GM19240 (cell line): ENCODE results near the gene KIF3B.
"Not testable (repeated sequence)": the region's sequence is repeated elsewhere in the genome, so short reads cannot be mapped to it uniquely, and the experiment has no call there.

Source experiments
- DNase-seq: peaks from one replicate; pipeline ENCODE4 v3.0.0; 2011; ENCODE audit warnings: low spot score; ENCODE audit not compliant: insufficient read length

The KIF3B gene

DNA sequence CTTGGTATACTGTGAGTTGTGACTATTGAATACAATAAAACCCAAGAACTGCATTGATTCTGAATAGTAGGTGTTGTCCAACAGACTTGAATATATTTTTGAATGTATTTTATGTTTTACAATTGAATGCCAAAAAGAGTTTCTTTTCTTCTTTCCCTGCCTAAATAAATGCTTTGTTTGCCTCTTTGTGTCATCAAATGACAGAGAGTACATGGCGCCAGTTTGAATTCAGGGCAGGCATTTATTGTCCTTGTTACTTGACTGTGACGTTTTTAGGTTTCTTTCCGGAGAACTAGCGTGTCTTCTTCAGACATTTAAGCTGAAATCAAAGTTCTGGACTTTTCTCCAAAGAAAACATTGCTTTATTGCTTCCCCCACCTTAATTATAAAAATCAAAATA, 16.6 kb downstream of the KIF3B start:
- no peak for DNase-seq

DNA sequence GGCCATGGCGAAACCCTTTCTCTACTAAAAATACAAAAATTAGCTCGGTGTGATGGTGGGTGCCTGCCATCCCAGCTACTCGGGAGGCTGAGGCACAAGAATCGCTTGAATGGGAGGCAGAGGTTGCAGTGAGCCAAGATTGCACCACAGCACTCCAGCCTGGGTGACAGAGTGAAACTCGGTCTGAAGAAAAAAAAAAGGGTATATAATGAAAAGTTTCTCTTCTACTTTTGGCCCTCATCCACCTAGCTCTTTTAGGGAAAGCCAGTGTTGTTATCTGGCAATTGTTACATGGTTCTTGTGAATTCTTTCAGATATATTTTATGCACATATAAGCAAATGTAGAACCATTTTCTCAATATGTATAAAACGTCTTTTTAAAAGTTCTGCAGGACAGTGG, 19.0 kb downstream of the KIF3B start:
- no peak for DNase-seq

DNA sequence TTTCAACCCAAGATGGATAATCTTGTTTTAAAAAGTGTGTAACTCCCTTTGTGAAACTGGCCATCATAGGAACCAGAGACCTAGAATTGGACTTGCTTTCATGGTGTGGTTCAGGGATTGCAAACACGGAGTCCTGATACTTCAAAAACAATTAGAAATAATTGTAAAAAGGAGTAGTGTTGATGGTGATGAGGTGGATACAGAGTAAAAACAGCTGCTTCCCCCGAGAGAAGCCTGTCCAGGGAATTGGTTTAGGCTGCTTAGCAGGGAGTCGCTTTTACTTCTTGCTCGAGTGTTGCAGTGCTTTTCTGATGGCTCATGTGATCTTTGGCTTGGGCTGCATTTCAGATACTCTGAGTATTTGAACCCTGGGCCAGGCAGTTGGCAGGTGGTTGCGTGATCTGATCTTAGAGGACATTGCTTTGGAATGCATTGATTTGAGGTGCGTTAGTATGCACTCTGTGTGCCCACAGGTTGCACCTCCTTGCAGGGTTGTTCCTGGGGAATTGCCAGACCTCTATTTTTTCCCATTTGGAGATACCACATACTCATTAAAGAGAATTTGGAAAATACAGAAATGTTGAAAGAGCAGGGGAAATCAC, 19.5 kb downstream of the KIF3B start:
- DNase-seq = no peak

DNA sequence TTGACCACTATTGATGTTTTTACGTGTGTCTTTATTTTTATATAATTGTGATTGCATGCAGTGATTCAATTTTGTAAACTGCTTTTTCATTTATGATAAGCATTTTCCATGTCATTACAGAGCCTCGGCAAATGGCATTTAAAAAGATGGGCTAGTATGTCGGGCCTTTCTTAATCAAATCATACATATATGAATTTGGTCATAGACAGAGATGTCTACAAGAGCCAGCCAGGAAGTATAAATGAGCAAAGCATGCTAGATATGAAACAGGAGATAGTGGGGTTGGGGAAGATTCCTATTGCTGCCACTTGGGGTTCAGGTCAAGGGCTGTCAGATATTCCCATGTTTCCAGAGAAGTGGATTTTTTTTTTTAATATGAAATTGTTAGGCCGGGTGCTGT, 20.0 kb downstream of the KIF3B start:
- no peak for DNase-seq

DNA sequence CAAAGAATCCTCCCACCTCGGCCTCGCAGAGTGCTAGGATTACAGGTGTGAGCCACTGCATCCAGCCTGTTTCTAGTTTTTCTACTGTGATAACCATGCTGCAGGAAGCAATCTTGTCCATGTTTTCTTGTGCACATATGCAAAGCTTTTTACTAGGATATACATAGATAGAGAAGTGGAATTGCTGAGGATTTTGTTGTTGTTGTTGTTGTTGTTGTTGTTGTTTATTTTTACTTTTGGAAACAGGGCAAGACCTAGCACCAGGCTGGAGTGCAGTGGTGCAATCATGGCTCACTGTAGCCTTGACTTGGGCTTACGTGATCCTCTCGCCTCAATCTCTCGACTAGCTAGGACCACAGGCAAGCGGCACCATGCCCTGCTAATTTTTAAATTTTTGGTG, 23.2 kb downstream of the KIF3B start:
- no peak for DNase-seq

DNA sequence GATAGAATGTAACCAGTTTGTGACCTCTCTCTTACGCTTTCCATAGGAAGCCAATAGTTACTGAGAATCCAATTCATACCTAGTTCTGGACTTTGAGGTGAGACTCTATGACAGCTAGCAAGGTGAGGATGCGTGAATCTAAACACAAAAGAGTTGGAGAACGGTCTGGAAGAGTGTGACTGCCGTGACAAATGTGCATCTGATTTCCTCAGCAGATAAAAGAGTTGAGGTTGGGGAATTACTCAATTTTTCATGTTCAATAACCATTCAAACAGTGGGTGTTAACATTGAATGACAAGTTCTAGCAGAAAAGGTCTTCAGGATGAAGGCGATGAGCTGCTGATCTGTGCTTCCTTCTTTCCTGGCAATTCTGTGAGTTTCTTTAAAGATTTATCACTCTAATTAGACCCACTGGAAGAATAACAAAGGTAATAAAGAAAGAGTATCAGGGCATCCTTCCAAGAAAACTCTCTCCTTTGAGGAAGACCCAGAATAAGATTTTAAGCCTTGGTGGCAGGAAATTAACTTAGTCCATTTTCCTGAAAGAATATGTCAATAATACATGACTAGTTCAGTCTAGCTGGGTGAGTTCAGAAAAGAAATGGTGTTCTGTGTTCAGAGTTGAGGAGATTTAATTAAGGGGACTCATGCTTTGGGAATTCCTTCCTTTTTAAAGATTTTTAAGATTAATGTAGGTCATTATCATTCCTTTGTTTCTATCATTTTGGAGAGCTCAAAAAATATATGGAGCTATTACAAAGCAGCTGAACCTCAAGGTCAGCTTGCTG, 24.5 kb downstream of the KIF3B start:
- no peak for DNase-seq

DNA sequence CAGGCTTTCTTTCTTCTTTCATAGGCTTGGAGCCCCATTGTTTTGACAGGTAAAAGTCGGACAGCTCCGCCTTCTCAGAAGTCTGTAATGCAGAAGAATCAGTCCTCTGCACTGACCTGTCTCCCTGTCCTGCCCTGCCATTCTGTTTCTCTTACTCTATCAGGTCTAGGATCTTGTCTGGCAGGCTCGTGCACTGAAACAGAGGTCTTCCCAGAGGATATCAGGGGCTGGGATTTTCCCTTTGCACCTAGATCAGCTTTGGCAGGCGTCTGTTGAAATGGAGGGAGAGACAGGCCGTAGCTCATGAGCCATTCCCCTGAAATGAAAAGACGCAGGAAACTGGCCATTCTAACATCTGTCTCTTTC, 25.0 kb downstream of the KIF3B start:
- DNase-seq = no peak

DNA sequence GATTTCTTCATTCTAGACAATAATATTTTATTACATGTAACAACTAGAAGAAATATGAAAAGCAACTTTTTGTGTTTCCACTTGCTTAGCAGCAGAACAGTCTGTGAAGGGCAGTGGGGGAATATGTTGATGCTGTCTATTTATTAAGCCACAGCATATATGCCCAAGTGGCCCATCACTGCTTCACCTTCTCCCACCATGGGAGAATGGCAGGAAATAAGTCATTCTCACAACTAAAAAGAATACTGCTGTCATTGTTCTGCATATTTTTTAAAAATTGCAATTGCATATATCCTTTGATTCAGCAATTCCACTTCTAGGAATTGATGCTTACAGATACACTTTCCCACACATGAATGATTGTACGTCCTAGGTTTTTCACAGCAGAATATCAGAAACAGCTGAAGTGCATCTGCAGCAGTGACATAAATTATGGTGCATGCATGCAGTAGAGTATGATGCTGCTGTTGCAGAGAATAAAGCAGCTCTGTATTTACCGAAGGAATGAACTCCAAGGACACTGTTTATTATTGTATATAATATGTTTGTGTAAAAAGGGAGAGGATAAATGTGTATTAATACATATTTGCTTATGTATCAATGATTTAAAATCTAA, 26.8 kb downstream of the KIF3B start:
- DNase-seq = no peak

DNA sequence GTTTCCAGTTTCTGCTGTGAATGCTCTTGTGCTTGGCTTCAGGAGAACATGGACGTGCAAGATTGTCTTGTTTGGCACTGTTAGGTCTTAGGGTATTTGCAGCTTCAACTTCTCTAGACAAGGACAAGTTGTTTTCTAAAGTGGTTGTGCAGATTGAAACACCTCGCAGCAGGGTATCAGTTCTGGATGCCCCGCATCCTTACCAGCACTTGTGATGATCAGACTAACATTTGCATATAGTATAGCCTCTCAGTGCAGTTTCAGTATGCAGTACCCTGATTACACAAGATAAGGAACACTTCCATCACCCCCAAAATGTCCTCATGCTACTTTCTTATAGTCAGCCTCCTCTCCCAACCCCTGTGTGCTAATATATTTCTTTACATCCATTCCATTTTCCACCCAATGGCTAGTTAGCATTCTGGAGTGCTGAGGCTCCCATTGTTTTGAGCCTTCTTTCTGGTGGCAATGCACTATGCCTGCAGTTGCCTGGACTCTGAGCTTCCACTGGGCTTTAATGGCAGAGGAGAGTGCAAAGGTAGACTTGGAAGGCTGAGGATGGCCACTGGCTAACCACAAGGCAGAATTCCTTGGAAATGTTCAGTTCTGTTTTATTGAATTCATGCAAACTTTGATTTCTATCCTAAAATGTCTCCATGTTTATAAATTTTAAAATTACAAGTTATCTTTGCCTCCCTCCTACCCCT, 35.4 kb downstream of the KIF3B start:
- DNase-seq = no peak

DNA sequence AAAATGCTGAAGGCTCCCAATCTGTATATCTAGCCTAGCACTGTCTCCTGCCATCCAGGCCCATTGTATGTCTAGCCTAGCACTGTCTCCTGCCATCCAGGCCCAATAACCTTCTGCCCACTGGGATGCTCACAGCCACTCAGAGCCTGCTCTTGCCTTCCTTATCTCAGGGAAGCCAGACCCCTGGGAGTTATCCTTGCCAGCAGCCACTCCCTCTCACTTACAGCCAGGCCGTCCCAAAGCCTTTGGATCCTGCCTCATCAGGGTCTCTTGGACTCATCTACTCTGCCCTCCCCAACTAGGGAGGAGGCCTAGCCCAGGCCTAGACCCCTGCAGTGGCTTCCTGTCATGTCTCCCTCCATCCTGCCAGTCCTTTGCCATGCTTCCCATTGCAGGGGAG, 37.3 kb downstream of the KIF3B start:
- no peak for DNase-seq

DNA sequence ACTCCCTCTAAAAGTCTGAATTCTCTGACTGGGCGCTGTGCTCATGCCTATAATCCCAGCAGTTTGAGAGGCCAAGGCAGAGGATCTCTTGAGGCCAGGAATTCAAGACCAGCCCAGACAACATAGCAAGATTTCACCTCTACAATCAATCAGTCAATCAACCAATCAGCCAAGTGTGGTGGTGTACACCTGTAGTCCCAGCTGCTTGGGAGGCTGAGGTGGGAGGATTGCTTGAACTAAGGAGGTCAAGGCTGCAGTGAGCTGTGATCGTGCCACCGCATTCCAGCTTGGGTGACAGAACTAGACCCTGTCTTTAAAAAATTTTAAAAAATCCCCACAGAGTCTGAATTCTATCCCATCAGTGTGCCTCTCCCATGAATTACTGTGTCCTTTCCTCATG, 37.9 kb downstream of the KIF3B start:
- DNase-seq = no peak

DNA sequence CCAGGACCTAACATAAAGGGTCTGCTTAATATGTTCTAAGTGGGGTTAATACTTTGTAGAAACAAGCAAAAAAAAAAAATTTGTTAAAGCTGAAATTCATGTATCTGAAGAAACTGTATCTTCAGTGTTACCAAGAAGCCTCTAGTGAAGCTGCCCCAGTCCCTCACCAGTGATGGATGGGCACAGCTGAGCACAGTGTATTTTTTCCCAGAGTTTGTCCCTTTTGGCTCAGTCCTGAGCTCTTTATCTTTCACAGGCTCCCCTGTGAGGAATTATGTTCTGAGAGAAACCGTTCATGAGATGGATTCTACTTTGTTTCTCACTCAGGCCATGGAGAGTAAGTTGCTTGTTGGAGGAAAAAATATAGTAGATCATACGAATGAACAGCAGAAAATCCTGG, 38.4 kb downstream of the KIF3B start:
- no peak for DNase-seq

DNA sequence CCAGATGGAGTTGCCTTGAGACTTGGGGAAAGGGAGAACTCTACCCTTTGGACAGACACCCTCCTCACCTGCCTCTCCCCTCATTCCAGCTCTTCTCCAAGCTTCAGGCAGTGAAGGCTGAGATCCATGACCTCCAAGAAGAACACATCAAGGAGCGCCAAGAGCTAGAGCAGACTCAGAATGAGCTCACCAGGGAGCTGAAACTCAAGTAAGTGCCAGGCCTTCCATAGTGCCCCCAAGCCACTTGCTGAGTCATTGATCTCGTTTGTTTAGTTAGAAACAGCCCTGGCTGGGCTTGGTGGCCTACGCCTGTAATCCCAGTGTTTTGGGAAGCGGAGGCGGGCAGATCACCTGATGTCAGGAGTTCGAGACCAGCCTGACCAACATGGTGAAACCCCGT, 39.2 kb downstream of the KIF3B start:
- DNase-seq = no peak

DNA sequence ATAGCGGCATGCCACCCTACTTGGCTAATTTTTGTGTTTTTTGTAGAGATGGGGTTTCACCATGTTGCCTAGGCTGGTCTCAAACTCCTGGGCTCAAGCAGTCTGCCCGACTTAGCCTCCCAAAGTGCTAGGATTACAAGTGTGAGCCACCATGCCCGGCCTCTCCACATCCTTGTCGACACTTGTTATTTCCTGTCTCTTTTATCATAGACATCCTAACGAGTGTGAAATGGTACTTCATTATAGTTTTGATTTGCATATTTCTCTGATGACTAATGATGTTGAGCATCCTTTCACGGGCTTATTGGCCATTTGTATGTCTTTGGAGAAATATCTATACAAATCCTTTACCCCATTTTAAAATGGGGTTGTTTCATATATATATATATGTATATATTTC, 41.6 kb downstream of the KIF3B start:
- DNase-seq = no peak

DNA sequence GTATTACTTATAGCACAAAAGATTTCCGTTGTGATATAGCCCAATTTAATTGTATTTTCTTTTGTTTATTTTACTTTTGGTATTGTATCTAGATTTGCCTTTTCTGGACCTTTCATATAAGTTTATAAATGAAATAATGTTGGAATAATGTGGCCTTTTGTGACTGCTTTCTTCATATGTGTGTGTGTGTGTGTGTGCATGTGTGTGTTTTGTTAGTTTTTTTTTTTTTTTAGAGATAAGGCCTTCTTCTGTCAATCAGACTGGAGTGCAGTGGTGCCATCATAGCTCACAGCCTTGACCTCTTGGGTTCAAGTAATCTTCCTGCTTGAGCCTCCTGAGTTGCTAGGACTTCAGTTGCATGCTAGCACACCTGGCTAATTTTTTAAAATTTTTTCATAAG, 42.9 kb downstream of the KIF3B start:
- no peak for DNase-seq

DNA sequence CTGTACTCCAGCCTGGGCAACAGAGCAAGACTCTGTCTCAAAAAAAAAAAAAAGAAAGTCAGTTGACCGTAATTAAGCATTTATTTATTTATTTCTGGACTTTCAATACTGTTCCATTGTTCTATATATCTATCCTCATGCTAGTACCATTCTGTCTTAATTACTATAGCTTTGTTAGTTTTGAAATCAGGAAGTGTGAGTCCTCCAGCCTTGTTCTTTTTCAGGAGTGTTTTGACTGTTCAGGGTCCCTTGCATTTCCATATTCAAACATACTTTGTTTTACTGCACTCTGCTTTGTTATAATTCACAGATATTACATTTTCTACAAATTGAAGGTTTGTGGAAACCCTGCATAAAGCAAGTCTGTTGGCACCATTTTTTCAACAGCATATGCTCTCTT, 43.9 kb downstream of the KIF3B start:
- no peak for DNase-seq

DNA sequence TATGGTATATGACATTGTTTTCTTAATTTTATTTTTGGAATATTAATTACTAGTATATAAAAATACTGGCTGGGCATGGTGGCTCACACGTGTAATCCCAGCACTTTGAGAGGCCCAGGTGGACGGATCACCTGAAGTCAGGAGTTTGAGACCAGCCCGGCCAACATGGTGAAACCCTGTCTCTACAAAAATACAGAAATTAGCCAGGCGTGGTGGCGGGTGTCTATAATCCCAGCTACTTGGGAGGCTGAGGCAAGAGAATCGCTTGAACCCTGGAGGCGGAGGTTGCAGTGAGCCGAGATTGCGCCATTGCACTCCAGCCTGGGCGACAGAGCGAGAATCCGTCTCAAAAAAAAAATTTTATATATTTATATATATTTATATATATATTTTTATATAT, 44.8 kb downstream of the KIF3B start:
- DNase-seq = not testable (repeated sequence)

DNA sequence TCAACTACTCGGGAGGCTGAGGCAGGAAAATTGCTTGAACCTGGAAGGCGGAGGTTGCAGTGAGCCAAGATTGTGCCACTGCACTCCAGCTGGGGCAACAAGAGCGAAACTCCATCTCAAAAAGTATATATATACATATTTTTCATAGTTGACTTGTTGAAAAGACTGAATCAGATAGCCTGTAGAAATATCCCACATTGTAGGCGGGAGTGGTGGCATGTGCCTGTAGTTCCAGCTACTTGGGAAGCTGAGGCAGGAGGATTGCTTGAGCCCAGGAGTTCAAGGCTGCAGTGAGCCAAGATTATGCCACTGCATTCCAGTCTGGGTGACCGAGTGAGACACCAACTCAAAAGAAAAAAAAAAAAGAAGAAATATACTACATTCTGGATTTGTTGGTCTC, 46.3 kb downstream of the KIF3B start:
- not testable (repeated sequence) for DNase-seq

DNA sequence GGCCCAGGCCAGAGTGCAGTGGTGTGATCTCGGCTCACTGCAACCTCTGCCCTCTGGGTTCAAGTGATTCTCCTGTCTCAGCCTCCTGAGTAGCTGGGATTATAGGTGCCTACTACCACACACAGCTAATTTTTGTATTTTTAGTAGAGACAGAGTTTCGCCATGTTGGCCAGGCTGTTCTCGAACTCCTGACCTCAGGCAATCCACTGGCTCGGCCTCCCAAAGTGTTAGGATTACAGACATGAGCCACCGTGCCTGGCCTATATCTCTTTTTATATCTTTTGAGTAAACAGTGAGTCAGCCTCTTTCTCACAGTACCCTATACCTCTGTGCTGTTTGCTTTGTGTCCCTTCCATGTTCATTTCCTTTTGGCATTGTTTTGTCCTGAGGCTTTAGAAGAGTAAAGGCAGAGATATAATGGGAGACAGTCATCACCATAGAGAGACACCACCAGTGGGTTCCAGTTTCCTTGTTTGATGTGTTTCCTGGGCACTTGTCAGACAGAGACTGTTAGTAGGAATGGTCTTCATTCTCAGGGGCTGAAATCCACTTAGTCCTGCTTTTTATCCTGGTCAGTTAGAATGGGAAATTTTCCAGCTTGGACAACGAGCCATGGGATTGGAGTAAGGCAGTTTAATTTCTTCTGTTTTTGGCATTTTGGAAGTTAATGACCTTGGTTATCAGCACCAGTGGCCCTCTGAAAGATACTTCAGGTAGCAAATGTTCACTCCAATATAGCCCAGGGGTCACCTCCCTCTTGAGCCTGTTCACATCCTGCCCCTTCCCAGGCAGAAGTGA, 48.5 kb downstream of the KIF3B start:
- no peak for DNase-seq

DNA sequence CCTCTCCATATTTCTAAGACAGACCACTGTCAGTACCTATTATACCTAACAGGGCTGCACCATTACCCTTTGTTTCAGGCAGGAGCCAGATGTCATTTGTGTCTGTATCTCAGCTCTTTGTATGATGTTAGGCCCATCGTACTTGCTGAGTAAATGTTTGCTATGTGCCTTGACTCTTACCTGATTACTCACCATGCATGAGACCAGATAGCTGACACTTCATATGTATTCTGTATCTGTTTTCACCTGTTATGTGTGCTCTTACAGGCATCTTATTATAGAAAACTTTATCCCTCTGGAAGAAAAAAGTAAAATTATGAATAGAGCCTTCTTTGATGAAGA, 49.0 kb downstream of the KIF3B start:
- no peak for DNase-seq

DNA sequence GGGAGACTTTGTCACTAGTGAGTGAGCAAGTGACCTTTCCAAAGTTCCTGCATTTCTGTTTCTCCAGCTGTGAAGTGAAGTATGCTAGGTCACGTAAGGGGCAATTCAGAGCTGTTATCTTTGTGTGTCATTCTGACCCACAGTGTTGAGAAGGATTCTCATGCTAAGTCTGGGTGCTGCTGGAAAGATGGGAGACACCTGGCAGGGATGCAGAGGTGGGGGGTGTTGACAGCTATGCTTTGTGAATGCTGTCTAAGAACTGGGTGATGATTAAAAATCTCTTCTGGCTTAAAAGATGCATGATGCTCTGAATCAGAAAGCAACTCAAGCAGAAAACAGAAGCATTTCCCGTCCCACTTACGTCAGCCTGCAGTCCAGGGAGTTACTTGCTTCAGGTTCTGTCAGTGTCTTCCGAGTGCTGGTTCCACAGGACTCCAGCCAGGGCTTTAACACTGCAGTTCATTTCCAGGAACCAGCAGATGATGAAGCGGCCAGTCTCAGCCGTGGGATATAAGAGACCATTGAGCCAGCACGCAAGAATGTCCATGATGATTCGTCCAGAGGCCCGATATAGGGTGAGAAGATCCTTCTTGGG, 49.7 kb downstream of the KIF3B start:
- DNase-seq = no peak
